Nephron (organoid): ENCODE data around the gene GRIA4.

Source experiments
- H3K27ac Mint-ChIP-seq, 3 experiments: 2 replicates each; pipeline ENCODE4 v1.8.0; 2020; ENCODE audit warnings: mixed read lengths in 3 of 3, mild to moderate bottlenecking in 2 of 3, moderate library complexity in 1 of 3
- H3K27me3 Mint-ChIP-seq: 2 replicates; pipeline ENCODE4 v1.8.0; 2021; ENCODE audit warnings: low read depth, mild to moderate bottlenecking, moderate library complexity, mixed read lengths
- H3K36me3 Mint-ChIP-seq: 2 replicates; pipeline ENCODE4 v1.8.0; 2020; ENCODE audit warnings: low read depth, mixed read lengths
- H3K4me1 Mint-ChIP-seq: 2 replicates; pipeline ENCODE4 v1.8.0; 2020; ENCODE audit warnings: mixed read lengths
- H3K4me3 Mint-ChIP-seq, 3 experiments: 2 replicates each; pipeline ENCODE4 v1.8.0; 2020; ENCODE audit warnings: mild to moderate bottlenecking in 3 of 3, mixed read lengths in 3 of 3, moderate library complexity in 2 of 3
- H3K9me3 Mint-ChIP-seq: 2 replicates; pipeline ENCODE4 v1.8.0; 2020; ENCODE audit warnings: mixed read lengths
- CTCF ChIP-seq, 3 experiments: fragments of 200-600 bp; sonication (generic); IDR thresholded peaks; one replicate each; pipeline ENCODE4 v1.5.0; 2021; ENCODE audit warnings: antibody characterized with exemption in 3 of 3; ENCODE audit not compliant: unreplicated experiment in 3 of 3

Gene GRIA4

GRCh38 chr11:105829084-105829483, 219.2 kb downstream of the GRIA4 start:
- Mint-ChIP-seq H3K4me1 (peaks cover under 1% of the 10 kb centered on the region), H3K9me3 (no peaks in the 10 kb centered on the region), H3K27ac (no peak overlapping the region), H3K36me3 (no peaks in the 10 kb centered on the region), H3K4me3 (no peak overlapping the region), H3K27me3 (no peaks in the 10 kb centered on the region)
- no peak for TF ChIP-seq CTCF (IDR thresholded peaks at IDR 0.05; ENCODE audit: unreplicated experiment in 3 of 3)

DNA sequence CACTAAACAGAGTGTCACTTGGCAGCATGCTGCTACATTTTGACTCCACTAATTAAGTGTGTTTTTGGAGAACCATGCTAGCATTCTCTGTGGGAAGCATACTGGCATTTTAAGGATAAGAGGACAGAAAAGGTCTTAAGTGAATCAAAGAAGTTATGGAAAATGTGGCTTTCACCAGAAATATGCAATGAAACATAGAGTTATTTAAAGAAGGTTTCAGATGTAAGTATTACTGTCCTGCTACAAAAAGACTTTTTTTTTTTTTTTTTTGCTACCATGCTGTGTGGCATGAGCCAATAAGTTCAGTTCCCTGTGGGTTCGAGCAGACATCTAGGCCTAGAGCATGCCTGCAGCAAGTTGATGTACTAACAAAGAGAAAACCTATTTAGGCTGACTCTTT, 224.6 kb downstream of the GRIA4 start:
- Mint-ChIP-seq H3K36me3 (no peaks in the 10 kb centered on the region), H3K27ac (no peak overlapping the region), H3K4me1 (peaks cover 5% of the 10 kb centered on the region), H3K4me3 (no peak overlapping the region), H3K9me3 (no peaks in the 10 kb centered on the region), H3K27me3 (no peaks in the 10 kb centered on the region)
- TF ChIP-seq CTCF (IDR thresholded peaks at IDR 0.05; ENCODE audit: unreplicated experiment in 3 of 3): no peak

DNA sequence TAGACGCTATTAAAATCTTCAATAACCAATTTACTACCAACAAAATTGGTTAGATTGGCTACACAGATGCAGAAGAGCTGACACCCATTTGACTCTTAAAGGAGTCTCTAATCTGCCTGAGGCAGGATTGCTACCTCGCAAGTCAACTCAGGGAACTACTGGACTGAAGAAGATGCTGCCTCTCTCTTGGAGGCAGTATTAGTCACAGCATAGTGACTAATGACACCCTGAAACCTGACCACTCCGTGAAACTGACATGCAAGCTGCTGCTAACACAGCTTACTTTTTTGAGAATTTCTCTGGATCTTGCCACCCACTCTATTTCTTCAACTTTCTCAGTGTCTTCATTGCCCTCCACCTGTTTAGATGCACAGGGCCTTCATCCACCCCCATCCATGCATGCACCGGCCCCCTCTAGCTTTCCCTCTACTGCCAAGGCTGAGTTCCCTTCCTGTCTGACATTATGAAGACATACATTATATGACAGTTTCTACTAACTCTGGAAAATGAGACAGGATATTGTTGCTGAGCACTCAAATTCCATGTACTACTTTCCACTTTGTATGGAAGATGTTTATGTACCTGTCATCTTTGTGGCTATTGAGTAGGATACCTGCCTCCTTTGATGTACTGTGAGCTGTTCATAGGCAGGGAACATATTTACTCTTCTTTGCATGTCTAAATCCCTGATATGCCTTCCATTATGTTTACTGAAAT, 229.0 kb downstream of the GRIA4 start:
- Mint-ChIP-seq H3K4me1 (peaks cover 5% of the 10 kb centered on the region), H3K4me3 (no peak overlapping the region), H3K27ac (no peak overlapping the region), H3K27me3 (no peaks in the 10 kb centered on the region), H3K36me3 (no peaks in the 10 kb centered on the region), H3K9me3 (peaks cover 3% of the 10 kb centered on the region)
- TF ChIP-seq CTCF (IDR thresholded peaks at IDR 0.05; ENCODE audit: unreplicated experiment in 3 of 3): no peak

DNA sequence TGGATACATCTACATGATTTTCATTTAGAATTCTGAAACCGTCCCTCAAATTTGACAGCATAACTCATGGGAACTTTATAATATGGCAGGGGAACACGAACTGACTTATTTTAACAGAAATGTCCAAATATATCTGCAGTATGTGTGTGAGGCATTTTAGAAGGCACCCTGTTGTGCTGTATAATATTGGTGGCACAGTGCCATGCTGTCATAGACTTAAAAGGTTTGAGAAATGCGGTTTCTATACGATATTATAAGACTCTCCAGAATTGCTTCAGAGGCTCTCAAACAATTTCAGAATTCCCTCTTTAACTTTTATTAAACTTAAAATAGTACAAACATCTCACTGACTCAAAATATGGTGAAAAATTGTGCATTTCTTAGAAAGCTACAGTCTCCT, 230.5 kb downstream of the GRIA4 start:
- no peak overlapping the region for H3K27ac Mint-ChIP-seq
- H3K9me3 Mint-ChIP-seq: peaks cover 3% of the 10 kb centered on the region
- no peak for TF ChIP-seq CTCF (IDR thresholded peaks at IDR 0.05; ENCODE audit: unreplicated experiment in 3 of 3)
- no peaks in the 10 kb centered on the region for H3K27me3 Mint-ChIP-seq
- no peak overlapping the region for H3K4me3 Mint-ChIP-seq
- no peaks in the 10 kb centered on the region for H3K4me1 Mint-ChIP-seq
- H3K36me3 Mint-ChIP-seq: no peaks in the 10 kb centered on the region

- H3K4me1 Mint-ChIP-seq: no peaks in the 10 kb centered on the region
- no peaks in the 10 kb centered on the region for H3K36me3 Mint-ChIP-seq
- H3K4me3 Mint-ChIP-seq: no peak overlapping the region
- no peak overlapping the region for H3K27ac Mint-ChIP-seq
- TF ChIP-seq CTCF (IDR thresholded peaks at IDR 0.05; ENCODE audit: unreplicated experiment in 3 of 3): no peak
- no peaks in the 10 kb centered on the region for H3K27me3 Mint-ChIP-seq
- H3K9me3 Mint-ChIP-seq: no peaks in the 10 kb centered on the region
Observed at GRCh38 chr11:105852403-105852802, 242.5 kb downstream of the GRIA4 start.

DNA sequence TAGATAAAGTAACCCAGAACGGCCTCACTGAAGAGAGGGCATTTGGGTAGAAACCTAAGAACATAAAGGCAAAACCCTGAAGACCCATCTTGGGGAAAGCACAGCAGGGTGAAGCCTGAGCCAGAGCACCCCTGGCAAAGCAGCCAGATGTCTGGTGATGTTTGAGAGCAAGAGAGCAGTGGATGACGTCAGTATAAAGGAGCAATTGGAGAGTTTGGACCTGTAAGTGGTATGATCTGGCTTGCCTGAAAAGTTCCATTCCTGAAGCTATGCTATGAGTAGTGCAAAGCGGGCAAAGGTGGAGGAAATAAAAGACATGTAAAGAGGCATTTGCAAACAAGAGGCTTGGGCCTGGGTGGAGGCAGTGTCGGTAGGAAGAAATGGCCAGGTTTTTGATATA, 244.4 kb downstream of the GRIA4 start:
- H3K27me3 Mint-ChIP-seq: no peaks in the 10 kb centered on the region
- no peak overlapping the region for H3K27ac Mint-ChIP-seq
- H3K4me3 Mint-ChIP-seq: no peak overlapping the region
- peaks cover 3% of the 10 kb centered on the region for H3K4me1 Mint-ChIP-seq
- H3K9me3 Mint-ChIP-seq: no peaks in the 10 kb centered on the region
- no peak for TF ChIP-seq CTCF (IDR thresholded peaks at IDR 0.05; ENCODE audit: unreplicated experiment in 3 of 3)
- H3K36me3 Mint-ChIP-seq: no peaks in the 10 kb centered on the region
